Ovary (tissue), 3 donors: ENCODE data around the gene SBNO2.

ENCODE experiments used
- CTCF ChIP-seq, 3 donors: fragments of 450-650 bp in 2 of 3; fragments of 200-600 bp in 1 of 3; IDR thresholded peaks; one replicate each; pipeline versions ENCODE4 v1.5.1 to v1.8.0; 2016 to 2022; ENCODE audit warnings: antibody characterized with exemption in 3 of 3, mild to moderate bottlenecking in 1 of 3
- POLR2A ChIP-seq: fragments of 450-650 bp; IDR thresholded peaks from one replicate; pipeline ENCODE4 v1.6.1; 2017; ENCODE audit warnings: antibody characterized with exemption, mild to moderate bottlenecking, moderate library complexity
- donor health status: DM: no; HTN: no; CAD: no.

- TF ChIP-seq CTCF (IDR thresholded peaks at IDR 0.05) (no peak), POLR2A (no peak)
Measured at GRCh38 chr19:1217366-1217765, 43.3 kb upstream of the SBNO2 start.
